Mammary epithelial cell (primary cell): ENCODE measurements around the gene PARD3.

ENCODE experiments used
- CTCF ChIP-seq, 2 donors: IDR thresholded peaks in 1 of 2; conservative IDR thresholded peaks in 1 of 2; 2 replicates each; pipeline ENCODE4 v1.5.1; 2011 to 2012; ENCODE audit warnings: inconsistent platforms in 2 of 2, low read length in 2 of 2, mild to moderate bottlenecking in 2 of 2, control low read depth in 1 of 2, low read depth in 1 of 2; ENCODE audit not compliant: insufficient read depth in 1 of 2; ENCODE audit errors: extremely low read depth in 1 of 2
- EZH2 ChIP-seq: IDR thresholded peaks from 2 replicates; pipeline ENCODE4 v1.6.1; 2012; ENCODE audit warnings: low read length, inconsistent platforms, borderline replicate concordance

- TF ChIP-seq CTCF (conservative IDR thresholded peaks at IDR 0.05 in 1 of 2, IDR thresholded peaks at IDR 0.05 in 1 of 2; ENCODE audit: extremely low read depth in 1 of 2, insufficient read depth in 1 of 2, low read depth in 1 of 2, low read length in 2 of 2) (no peak), EZH2 (no peak)
Observed at GRCh38 chr10:34838366-34838900, 23.3 kb upstream of the PARD3 start.
